Keratinocyte (primary cell): ENCODE results near the gene TFF1. TPM values are rescaled to one million over a fixed set of nuclear protein-coding genes. Genes with fewer than 3 reads are reported as not detected.

Experiments
- DNase-seq: peaks from one replicate; pipeline ENCODE4 v3.0.0-alpha.2; 2011; ENCODE audit warnings: low read depth, missing footprints, low spot score
- FAIRE-seq: peaks from 2 replicates; lab custom pipeline; 2011; peaks lifted over from hg19 to GRCh38; lab: Jason Lieb, UNC
- H2AFZ ChIP-seq: 2 replicates; pipeline ENCODE4 v1.6.0; 2012; ENCODE audit warnings: low read length, control low read depth, inconsistent platforms; ENCODE audit not compliant: control insufficient read depth
- H3K27ac ChIP-seq: 2 replicates; pipeline ENCODE4 v1.5.1; 2011; ENCODE audit warnings: low read length; ENCODE audit not compliant: control insufficient read depth, insufficient read depth
- H3K27me3 ChIP-seq: 3 replicates; pipeline ENCODE4 v1.6.0; 2011; ENCODE audit warnings: low read length; ENCODE audit not compliant: control insufficient read depth, insufficient read depth; ENCODE audit errors: extremely low read depth
- H3K36me3 ChIP-seq, 2 experiments: 2 replicates in 1 of 2; 3 replicates in 1 of 2; pipeline ENCODE4 v1.5.1; 2011; ENCODE audit warnings: low read length in 2 of 2, mild to moderate bottlenecking in 1 of 2; ENCODE audit not compliant: control insufficient read depth in 2 of 2, insufficient read depth in 2 of 2; ENCODE audit errors: extremely low read depth in 1 of 2
- H3K4me1 ChIP-seq: 3 replicates; pipeline ENCODE4 v1.5.1; 2011; ENCODE audit warnings: low read length; ENCODE audit not compliant: control insufficient read depth, insufficient read depth; ENCODE audit errors: extremely low read depth
- H3K4me2 ChIP-seq: 3 replicates; pipeline ENCODE4 v1.6.0; 2011; ENCODE audit warnings: low read depth, low read length; ENCODE audit not compliant: control insufficient read depth, insufficient read depth; ENCODE audit errors: extremely low read depth
- H3K4me3 ChIP-seq, 3 experiments: fragments of 200-600 bp in 1 of 3; sonication (generic) in 1 of 3; 2 replicates in 2 of 3; 3 replicates in 1 of 3; pipeline ENCODE4 v1.5.1; 2011 to 2016; ENCODE audit warnings: low read length in 3 of 3, mild to moderate bottlenecking in 3 of 3, control low read depth in 2 of 3, inconsistent platforms in 1 of 3, low read depth in 1 of 3, mixed read lengths in 1 of 3, mixed run types in 1 of 3, moderate library complexity in 1 of 3; ENCODE audit not compliant: control insufficient read depth in 2 of 3, insufficient read depth in 2 of 3; ENCODE audit errors: extremely low read depth in 1 of 3
- H3K79me2 ChIP-seq: 2 replicates; pipeline ENCODE4 v1.6.0; 2012; ENCODE audit warnings: low read length; ENCODE audit not compliant: control insufficient read depth, insufficient read depth
- H3K9ac ChIP-seq: 3 replicates; pipeline ENCODE4 v1.6.0; 2011; ENCODE audit warnings: low read length; ENCODE audit not compliant: control insufficient read depth, insufficient read depth; ENCODE audit errors: extremely low read depth
- H3K9me1 ChIP-seq: 3 replicates; pipeline ENCODE4 v1.6.0; 2011; ENCODE audit warnings: low read length; ENCODE audit not compliant: control insufficient read depth, insufficient read depth; ENCODE audit errors: extremely low read depth
- H3K9me3 ChIP-seq: 2 replicates; pipeline ENCODE4 v1.5.1; 2012; ENCODE audit warnings: low read depth, low read length; ENCODE audit not compliant: control insufficient read depth
- H4K20me1 ChIP-seq: 3 replicates; pipeline ENCODE4 v1.6.0; 2011; ENCODE audit warnings: low read length; ENCODE audit not compliant: control insufficient read depth, insufficient read depth; ENCODE audit errors: extremely low read depth
- EZH2 ChIP-seq: IDR thresholded peaks from one replicate; pipeline ENCODE4 v1.6.1; 2012; ENCODE audit warnings: inconsistent platforms, mild to moderate bottlenecking, low read length, moderate library complexity
- dilution Hi-C: fragments of 300-500 bp; cut with MboI; formaldehyde crosslinking; loops from one replicate; pipeline ENCODE4 v1.7.0; 2020; ENCODE audit warnings: low sequenced_read_pairs; ENCODE audit not compliant: extremely low pct_ligation_motif_present
- polyA plus RNA-seq, 5 experiments: library from polyadenylated mRNA; depleted of rRNA in 3 of 5; stranded (reverse) in 3 of 5; stranded (forward) in 1 of 5; unstranded in 1 of 5; fragments of >200 nt; gene quantifications; 1 replicate in 1 of 5; 2 replicates in 3 of 5; 3 replicates in 1 of 5; pipeline versions ENCODE4 v1.2.1 to v1.2.3, GENCODE V29; 2011 to 2012; ENCODE audit warnings: missing spikeins in 2 of 5, low read depth in 1 of 5, low replicate concordance in 1 of 5
- TF ChIP-seq, protein P1 (sequence below), 3 experiments: IDR thresholded peaks in 1 of 3; conservative IDR thresholded peaks in 1 of 3; optimal IDR thresholded peaks in 1 of 3; 2 replicates in 2 of 3; 3 replicates in 1 of 3; pipeline versions ENCODE3 to v1.5.1; 2011; ENCODE audit warnings: low read length in 3 of 3, mild to moderate bottlenecking in 3 of 3, moderate library complexity in 2 of 3, control low read depth in 1 of 3, inconsistent platforms in 1 of 3; ENCODE audit not compliant: insufficient read depth in 2 of 3; ENCODE audit errors: extremely low read depth in 1 of 3

Gene TFF1
- polyA plus RNA-seq, 1 donor (not counting 4 experiments of a cell fraction or from before 2014, with no cell fraction given) = not detected

GRCh38 chr21:42362198-42362597 lies 4.1 kb downstream of the TFF1 start:
- Histone ChIP-seq H3K9me1 (no peaks in the 10 kb centered on the region), H3K9ac (no peak overlapping the region), H4K20me1 (no peaks in the 10 kb centered on the region), H2AFZ (no peak overlapping the region), H3K27ac (no peak overlapping the region), H3K36me3 (no peaks in the 10 kb centered on the region), H3K4me2 (no peak overlapping the region), H3K9me3 (no peaks in the 10 kb centered on the region), H3K27me3 (no peaks in the 10 kb centered on the region), H3K4me1 (no peaks in the 10 kb centered on the region), H3K79me2 (no peaks in the 10 kb centered on the region), H3K4me3 (no peak overlapping the region)
- dilution Hi-C loops = no loop called here
- TF ChIP-seq, protein P1, sequence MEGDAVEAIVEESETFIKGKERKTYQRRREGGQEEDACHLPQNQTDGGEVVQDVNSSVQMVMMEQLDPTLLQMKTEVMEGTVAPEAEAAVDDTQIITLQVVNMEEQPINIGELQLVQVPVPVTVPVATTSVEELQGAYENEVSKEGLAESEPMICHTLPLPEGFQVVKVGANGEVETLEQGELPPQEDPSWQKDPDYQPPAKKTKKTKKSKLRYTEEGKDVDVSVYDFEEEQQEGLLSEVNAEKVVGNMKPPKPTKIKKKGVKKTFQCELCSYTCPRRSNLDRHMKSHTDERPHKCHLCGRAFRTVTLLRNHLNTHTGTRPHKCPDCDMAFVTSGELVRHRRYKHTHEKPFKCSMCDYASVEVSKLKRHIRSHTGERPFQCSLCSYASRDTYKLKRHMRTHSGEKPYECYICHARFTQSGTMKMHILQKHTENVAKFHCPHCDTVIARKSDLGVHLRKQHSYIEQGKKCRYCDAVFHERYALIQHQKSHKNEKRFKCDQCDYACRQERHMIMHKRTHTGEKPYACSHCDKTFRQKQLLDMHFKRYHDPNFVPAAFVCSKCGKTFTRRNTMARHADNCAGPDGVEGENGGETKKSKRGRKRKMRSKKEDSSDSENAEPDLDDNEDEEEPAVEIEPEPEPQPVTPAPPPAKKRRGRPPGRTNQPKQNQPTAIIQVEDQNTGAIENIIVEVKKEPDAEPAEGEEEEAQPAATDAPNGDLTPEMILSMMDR (optimal IDR thresholded peaks at IDR 0.05 in 1 of 3, IDR thresholded peaks at IDR 0.05 in 1 of 3, conservative IDR thresholded peaks at IDR 0.05 in 1 of 3; ENCODE audit: extremely low read depth in 1 of 3, insufficient read depth in 2 of 3, low read length in 3 of 3) = no peak
- TF ChIP-seq EZH2 = no peak
- no peak for FAIRE-seq
- DNase-seq = no peak

- peaks cover 3% of the 10 kb centered on the region for H3K9me3 ChIP-seq
- H4K20me1 ChIP-seq = no peaks in the 10 kb centered on the region
- H2AFZ ChIP-seq = no peak overlapping the region
- H3K9ac ChIP-seq = no peak overlapping the region
- H3K27me3 ChIP-seq = no peaks in the 10 kb centered on the region
- no peaks in the 10 kb centered on the region for H3K4me1 ChIP-seq
- no peak for DNase-seq
- H3K4me3 ChIP-seq = no peak overlapping the region
- dilution Hi-C loops = no loop called here
- H3K79me2 ChIP-seq = no peaks in the 10 kb centered on the region
- no peaks in the 10 kb centered on the region for H3K9me1 ChIP-seq
- no peak overlapping the region for H3K4me2 ChIP-seq
- H3K27ac ChIP-seq = no peak overlapping the region
- TF ChIP-seq, protein P1 (optimal IDR thresholded peaks at IDR 0.05 in 1 of 3, IDR thresholded peaks at IDR 0.05 in 1 of 3, conservative IDR thresholded peaks at IDR 0.05 in 1 of 3; ENCODE audit: extremely low read depth in 1 of 3, insufficient read depth in 2 of 3, low read length in 3 of 3) = no peak
- TF ChIP-seq EZH2 = no peak
- no peaks in the 10 kb centered on the region for H3K36me3 ChIP-seq
- no peak for FAIRE-seq
Observed at GRCh38 chr21:42361286-42361685, 5.0 kb downstream of the TFF1 start.
